K562 (cell line): ENCODE results near the gene CRX. TPM values are rescaled to one million over a fixed set of nuclear protein-coding genes. Genes with fewer than 3 reads are reported as not detected.
A peak's percentile ranks its signal among the peaks of the same experiment; 100 is the strongest.

Source experiments
- ATAC-seq: fragments of 200-7000 bp; cut with Tn5 transposase; 3 replicates; pipeline ENCODE4 v1.9.1; 2020; ENCODE audit warnings: moderate library complexity
- BruUV-seq: library from RNA; stranded (reverse); fragments of 400-500 nt; replicated peaks from 2 replicates; lab custom pipeline; 2021; lab: Mats Ljungman, UMichigan
- CTCF ChIA-PET: fragments of 300-600 bp; formaldehyde crosslinking; extraction: SDS; loops from one replicate; lab custom pipeline; 2021; ENCODE audit warnings: low intra/inter-chr PET ratio; lab: Yijun Ruan, JAX
- POLR2A ChIA-PET: fragments of 300-600, 350-650 bp; sonication (Branson Sonifier 250); formaldehyde crosslinking; extraction: SDS; loops from one replicate; lab custom pipeline; 2021; ENCODE audit warnings: antibody characterized with exemption, inconsistent platforms; lab: Yijun Ruan, JAX
- DNase-seq, 4 experiments: peaks; one replicate each; pipeline versions ENCODE4 v3.0.0 to v3.0.0-alpha.2; 2011 to 2018; ENCODE audit warnings: low spot score in 3 of 4, mixed read lengths in 3 of 4; ENCODE audit errors: extremely low read depth in 1 of 4
- FAIRE-seq: peaks from 2 replicates; lab custom pipeline; 2011; peaks lifted over from hg19 to GRCh38; lab: Jason Lieb, UNC
- H2AFZ ChIP-seq: 2 replicates; pipeline ENCODE4 v1.6.0; 2011; ENCODE audit warnings: low read depth, low read length, control low read depth, inconsistent platforms
- H3K27ac ChIP-seq: fragments of 200-600 bp; 3 replicates; pipeline ENCODE4 v1.8.0; 2011; ENCODE audit warnings: low read depth, mild to moderate bottlenecking, control low read depth, inconsistent platforms, low read length, moderate library complexity, mixed read lengths; ENCODE audit errors: extremely low read depth
- H3K27me3 ChIP-seq, 2 experiments: fragments of 300-600 bp in 1 of 2; 2 replicates in 1 of 2; 3 replicates in 1 of 2; pipeline versions ENCODE4 v1.6.0 to v1.8.0; 2011; ENCODE audit warnings: inconsistent platforms in 2 of 2, low read length in 2 of 2, mild to moderate bottlenecking in 1 of 2, mixed read lengths in 1 of 2, moderate library complexity in 1 of 2; ENCODE audit not compliant: control insufficient read depth in 2 of 2, insufficient read depth in 2 of 2
- H3K36me3 ChIP-seq: fragments of 300-600 bp; 3 replicates; pipeline ENCODE4 v1.8.0; 2011; ENCODE audit warnings: mild to moderate bottlenecking, low read length, inconsistent platforms; ENCODE audit not compliant: control insufficient read depth, insufficient read depth
- H3K4me1 ChIP-seq, 2 experiments: fragments of 200-600 bp in 1 of 2; replicated peaks in 1 of 2; 2 replicates in 1 of 2; 3 replicates in 1 of 2; pipeline versions ENCODE4 v1.5.1 to v1.8.0; 2011; ENCODE audit warnings: inconsistent platforms in 2 of 2, low read length in 2 of 2, mild to moderate bottlenecking in 1 of 2, mixed read lengths in 1 of 2, moderate library complexity in 1 of 2; ENCODE audit not compliant: control insufficient read depth in 2 of 2, insufficient read depth in 2 of 2
- H3K4me2 ChIP-seq: 2 replicates; pipeline ENCODE4 v1.6.1; 2011; ENCODE audit warnings: low read length, control low read depth, inconsistent platforms, mixed read lengths; ENCODE audit not compliant: insufficient read depth
- H3K4me3 ChIP-seq: fragments of 200-600 bp; sonication (generic), shearing (Covaris generic); 2 replicates; pipeline ENCODE4 v1.5.1; 2016; ENCODE audit warnings: control low read depth, inconsistent platforms
- H3K79me2 ChIP-seq: fragments of 200-600 bp; 3 replicates; pipeline ENCODE4 v1.8.0; 2011; ENCODE audit warnings: low read length, inconsistent platforms; ENCODE audit not compliant: control insufficient read depth, insufficient read depth
- H3K9ac ChIP-seq, 2 experiments: 2 replicates each; pipeline versions ENCODE4 v1.6.0 to v1.6.1; 2011; ENCODE audit warnings: low read depth in 2 of 2, low read length in 2 of 2, control low read depth in 1 of 2, inconsistent platforms in 1 of 2, mild to moderate bottlenecking in 1 of 2, mixed read lengths in 1 of 2; ENCODE audit not compliant: insufficient read depth in 1 of 2
- H3K9me1 ChIP-seq: one replicate; pipeline ENCODE4 v1.6.0; 2011; ENCODE audit warnings: inconsistent platforms, mild to moderate bottlenecking, low read length, moderate library complexity; ENCODE audit not compliant: control insufficient read depth, insufficient read depth
- H3K9me3 ChIP-seq: replicated peaks from 2 replicates; pipeline ENCODE4 v1.5.1; 2011; ENCODE audit warnings: low read depth, low read length, inconsistent platforms; ENCODE audit not compliant: control insufficient read depth, insufficient read depth
- H4K20me1 ChIP-seq: replicated peaks from 2 replicates; pipeline ENCODE4 v1.6.1; 2011; ENCODE audit warnings: low read length, inconsistent platforms, mixed read lengths; ENCODE audit not compliant: control insufficient read depth, insufficient read depth
- ZNF133 ChIP-seq: fragments of 250-450 bp; sonication (Bioruptor Pico); IDR thresholded peaks from 2 replicates; pipeline ENCODE4 v1.4.0; 2020; ENCODE audit warnings: mild to moderate bottlenecking
- WGBS: fragments of 100-300 bp; shearing (Covaris generic); methylation state at CpG from one replicate; pipeline ENCODE4 v1.1.6; 2016; ENCODE audit warnings: low coverage, mixed read lengths; ENCODE audit not compliant: insufficient coverage; ENCODE audit errors: missing lambda C conversion rate; 5-methylcytosine and 5-hydroxymethylcytosine counted together
- in situ Hi-C: fragments of 300-500 bp; cut with MboI; formaldehyde crosslinking; loops from 4 replicates; pipeline ENCODE4 v1.15.0; 2018; ENCODE audit warnings: inconsistent platforms, mixed read lengths
- intact Hi-C: fragments of 100-400 bp; cut with micrococcal nuclease; formaldehyde crosslinking; loops from 2 replicates; pipeline ENCODE4 v1.14.2; 2022
- polyA plus RNA-seq, 8 experiments: library from polyadenylated mRNA; depleted of rRNA in 4 of 8; stranded (reverse) in 5 of 8; unstranded in 3 of 8; fragments of >200 nt; fragmentation: Nextera tagmentation in 2 of 8; fragmentation: Illumina TruSeq in 1 of 8; extraction: Ambion mirVana in 2 of 8; extraction: Trizol in 1 of 8; gene quantifications; 2 replicates each; pipeline versions ENCODE4 v1.2.1 to v1.2.3, GENCODE V29; 2011 to 2014; ENCODE audit warnings: inconsistent platforms in 1 of 8, missing spikeins in 1 of 8
- total RNA-seq, 7 experiments: library from RNA; depleted of rRNA in 6 of 7; stranded (reverse); fragments of >200 nt in 6 of 7; fragmentation: Illumina TruSeq in 2 of 7; extraction: Trizol in 2 of 7; gene quantifications; 2 replicates each; pipeline versions ENCODE4 v1.2.1 to v1.2.3, GENCODE V29; 2011 to 2021; ENCODE audit warnings: low replicate concordance in 1 of 7
- TF ChIP-seq, protein P1 (sequence below): fragments of 450-650 bp; IDR thresholded peaks from 2 replicates; pipeline ENCODE4 v1.6.1; 2018; ENCODE audit not compliant: partially characterized antibody

CRX gene
- total and polyA plus RNA-seq, 9 of the 15 experiments (the other 6 are each of a cell fraction or from before 2014, with no cell fraction given) = 0.01 TPM; not detected in 8

DNA sequence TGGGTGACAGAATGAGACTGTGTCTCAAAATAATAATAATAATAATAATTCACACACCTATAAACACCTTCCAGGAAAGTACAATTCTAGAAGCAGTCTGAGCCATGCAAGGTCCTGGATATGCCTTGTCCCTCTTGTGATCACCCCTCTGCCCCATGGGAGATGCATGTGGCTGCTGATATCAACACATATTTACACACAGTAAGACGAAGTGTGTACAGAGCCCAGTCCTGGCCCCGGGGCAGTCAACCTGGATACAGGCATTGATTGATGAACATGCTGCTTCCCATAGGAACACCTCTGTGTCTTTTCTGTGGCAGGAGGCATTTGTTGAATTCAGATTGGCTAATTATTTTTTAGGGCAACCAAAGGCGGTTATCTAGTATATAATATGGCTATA lies 61.2 kb downstream of the CRX start:
- FAIRE-seq (no peak), DNase-seq (no peak), ATAC-seq (no peak)
- Histone ChIP-seq H2AFZ (no peak overlapping the region), H3K9me3 (peaks cover 2% of the 10 kb centered on the region; the same call in 1 of the 2 replicates), H3K27me3 (no peaks in the 10 kb centered on the region), H3K4me2 (no peak overlapping the region), H4K20me1 (no peaks in the 10 kb centered on the region), H3K27ac (no peak overlapping the region), H3K9ac (no peak overlapping the region), H3K36me3 (no peaks in the 10 kb centered on the region), H3K4me3 (no peak overlapping the region), H3K9me1 (no peaks in the 10 kb centered on the region), H3K79me2 (no peaks in the 10 kb centered on the region), H3K4me1 (peaks cover 3 to 9% of the 10 kb centered on the region in 2 experiments)
- ChIA-PET CTCF (no interaction called here), POLR2A (no interaction called here)
- no TSS peak for BruUV-seq
- in situ Hi-C loops (no loop called here), intact Hi-C loops (no loop called here)
- WGBS = 23% methylated on average over 3 of the region's 3 CpGs
- TF ChIP-seq ZNF133 (CRISPR knock-in tag) = no peak
- TF ChIP-seq, protein P1, sequence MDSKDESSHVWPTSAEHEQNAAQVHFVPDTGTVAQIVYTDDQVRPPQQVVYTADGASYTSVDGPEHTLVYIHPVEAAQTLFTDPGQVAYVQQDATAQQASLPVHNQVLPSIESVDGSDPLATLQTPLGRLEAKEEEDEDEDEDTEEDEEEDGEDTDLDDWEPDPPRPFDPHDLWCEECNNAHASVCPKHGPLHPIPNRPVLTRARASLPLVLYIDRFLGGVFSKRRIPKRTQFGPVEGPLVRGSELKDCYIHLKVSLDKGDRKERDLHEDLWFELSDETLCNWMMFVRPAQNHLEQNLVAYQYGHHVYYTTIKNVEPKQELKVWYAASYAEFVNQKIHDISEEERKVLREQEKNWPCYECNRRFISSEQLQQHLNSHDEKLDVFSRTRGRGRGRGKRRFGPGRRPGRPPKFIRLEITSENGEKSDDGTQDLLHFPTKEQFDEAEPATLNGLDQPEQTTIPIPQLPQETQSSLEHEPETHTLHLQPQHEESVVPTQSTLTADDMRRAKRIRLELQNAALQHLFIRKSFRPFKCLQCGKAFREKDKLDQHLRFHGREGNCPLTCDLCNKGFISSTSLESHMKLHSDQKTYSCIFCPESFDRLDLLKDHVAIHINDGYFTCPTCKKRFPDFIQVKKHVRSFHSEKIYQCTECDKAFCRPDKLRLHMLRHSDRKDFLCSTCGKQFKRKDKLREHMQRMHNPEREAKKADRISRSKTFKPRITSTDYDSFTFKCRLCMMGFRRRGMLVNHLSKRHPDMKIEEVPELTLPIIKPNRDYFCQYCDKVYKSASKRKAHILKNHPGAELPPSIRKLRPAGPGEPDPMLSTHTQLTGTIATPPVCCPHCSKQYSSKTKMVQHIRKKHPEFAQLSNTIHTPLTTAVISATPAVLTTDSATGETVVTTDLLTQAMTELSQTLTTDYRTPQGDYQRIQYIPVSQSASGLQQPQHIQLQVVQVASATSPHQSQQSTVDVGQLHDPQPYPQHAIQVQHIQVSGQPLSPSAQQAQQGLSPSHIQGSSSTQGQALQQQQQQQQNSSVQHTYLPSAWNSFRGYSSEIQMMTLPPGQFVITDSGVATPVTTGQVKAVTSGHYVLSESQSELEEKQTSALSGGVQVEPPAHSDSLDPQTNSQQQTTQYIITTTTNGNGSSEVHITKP = peak; percentile 62
